GM12892 (cell line): ENCODE data around the gene DOLPP1.

ENCODE experiments used
- DNase-seq: peaks from one replicate; pipeline ENCODE4 v3.0.0; 2011; ENCODE audit not compliant: insufficient read length
- FAIRE-seq: peaks from 2 replicates; lab custom pipeline; 2011; peaks lifted over from hg19 to GRCh38; lab: Jason Lieb, UNC
- POLR2A ChIP-seq: IDR thresholded peaks from 2 replicates; pipeline ENCODE4 v1.6.1; 2011; ENCODE audit warnings: low read depth, low read length, control low read depth
- TAF1 ChIP-seq: IDR thresholded peaks from 2 replicates; pipeline ENCODE4 v1.6.1; 2011; ENCODE audit warnings: low read depth, mild to moderate bottlenecking, control low read depth, low read length, borderline replicate concordance

The DOLPP1 gene

DNA sequence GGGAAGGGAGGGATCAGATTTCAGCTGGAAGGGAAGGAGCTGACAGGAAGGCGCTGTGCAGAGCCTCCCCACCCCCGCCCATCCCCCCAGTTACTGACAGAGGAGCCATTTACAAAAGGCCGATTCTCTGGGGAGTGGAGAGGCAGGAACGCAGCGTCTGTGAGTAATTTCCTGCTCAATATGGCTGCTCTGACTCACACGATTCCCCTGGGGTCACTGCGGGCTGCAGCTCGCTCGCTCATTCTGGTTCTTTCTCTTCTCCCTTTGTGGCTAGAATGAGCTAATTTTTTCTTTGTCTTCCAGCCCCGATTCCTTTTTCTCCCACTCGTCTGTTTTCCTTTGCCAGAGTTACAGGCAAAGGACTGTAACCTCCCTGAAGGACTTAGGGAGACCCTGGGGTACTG, 59.1 kb downstream of the DOLPP1 start:
- DNase-seq (peak; percentile 81), FAIRE-seq (peak; percentile 97)

More for the DNA sequence above, 59.1 kb downstream of the DOLPP1 start:
- TF ChIP-seq POLR2A (peak; percentile 58; the same call in 1 of the 2 replicates), TAF1 (no peak; the same call in 1 of the 2 replicates)
